HG02973 (cell line): Measurements from ENCODE around the gene TMEM212.
A peak's percentile ranks its signal among the peaks of the same experiment; 100 is the strongest.
"Not testable (repeated sequence)": the region's sequence is repeated elsewhere in the genome, so short reads cannot be mapped to it uniquely, and the experiment has no call there.

Source experiments
- ATAC-seq: cut with Tn5 transposase; IDR thresholded peaks from one replicate; pipeline ENCODE4 v1.9.1; 2021; ENCODE audit warnings: moderate library complexity; ENCODE audit not compliant: unreplicated experiment

Gene TMEM212

GRCh38 chr3:171812811-171813210 lies 30.3 kb upstream of the TMEM212 start:
- ATAC-seq = no peak

- ATAC-seq = no peak
Observed at GRCh38 chr3:171813278-171813896, 29.8 kb upstream of the TMEM212 start.

DNA sequence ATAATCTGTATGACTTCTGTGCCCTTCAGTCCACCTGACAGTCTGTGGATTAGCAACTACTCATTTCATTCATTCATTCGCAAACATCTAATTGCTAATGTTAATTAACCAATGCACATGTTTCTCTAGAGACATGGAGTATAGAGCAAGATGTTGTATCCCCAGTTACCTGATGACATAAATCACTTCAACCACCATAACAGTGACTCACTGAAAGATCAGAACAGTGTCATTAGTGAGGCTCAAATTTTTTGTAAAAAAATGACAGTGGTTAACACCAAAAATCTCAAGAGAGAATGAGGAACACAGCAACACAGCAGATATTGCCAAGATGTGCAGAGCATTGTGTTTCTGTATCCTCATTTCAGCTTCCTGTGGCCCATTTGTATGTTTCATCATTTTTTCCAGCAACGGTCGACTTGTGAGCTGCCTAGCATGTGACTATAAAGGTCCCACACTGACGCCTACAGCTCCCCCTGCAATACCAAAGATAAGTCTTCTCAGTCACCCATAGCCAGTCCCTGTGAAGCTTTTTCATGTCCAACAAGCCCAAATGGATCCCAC lies 29.2 kb upstream of the TMEM212 start:
- ATAC-seq = peak; percentile 46

DNA sequence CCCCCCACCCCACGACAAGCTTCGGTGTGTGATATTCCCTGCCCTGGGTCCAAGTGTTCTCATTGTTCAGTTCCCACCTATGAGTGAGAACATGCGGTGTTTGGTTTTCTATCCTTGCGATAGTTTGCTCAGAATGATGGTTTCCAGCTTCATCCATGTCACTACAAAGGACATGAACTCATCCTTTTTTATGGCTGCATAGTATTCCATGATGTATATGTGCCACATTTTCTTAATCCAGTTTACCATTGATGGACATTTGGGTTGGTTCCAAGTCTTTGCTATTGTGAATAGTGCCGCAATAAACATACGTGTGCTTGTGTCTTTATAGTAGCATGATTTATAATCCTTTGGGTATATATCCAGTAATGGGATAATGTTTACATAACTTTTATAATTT lies 28.5 kb upstream of the TMEM212 start:
- ATAC-seq = not testable (repeated sequence)

DNA sequence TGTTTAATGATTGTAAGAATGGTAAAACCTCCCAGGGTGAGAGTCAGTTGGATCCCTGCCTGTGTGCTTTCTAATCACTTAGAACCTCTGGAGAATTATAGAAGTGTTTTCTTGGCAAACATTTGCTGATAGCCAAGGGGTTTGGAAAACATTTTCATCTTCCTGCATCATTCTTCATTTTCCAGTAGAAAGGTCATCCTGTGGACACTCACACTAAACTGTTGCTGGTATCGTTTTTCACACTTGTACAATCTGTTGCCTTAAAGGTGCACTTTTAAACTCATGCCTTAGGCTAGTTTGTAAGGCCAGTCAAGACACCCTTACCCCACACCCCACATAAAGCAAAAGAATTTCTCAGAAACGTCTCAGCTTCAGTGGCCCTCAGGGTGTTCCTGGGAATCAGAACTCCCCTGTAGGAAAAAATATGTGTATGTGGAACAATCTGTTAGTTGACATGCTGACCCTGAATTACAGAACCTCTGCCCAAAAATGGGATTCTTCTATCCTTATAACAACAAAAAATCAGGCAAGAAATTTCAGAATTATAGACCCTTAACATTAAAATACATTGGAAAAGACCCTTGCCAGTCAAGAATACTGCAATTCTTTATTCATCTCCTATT lies 27.1 kb upstream of the TMEM212 start:
- no peak for ATAC-seq

GRCh38 chr3:171817074-171817800 lies 25.9 kb upstream of the TMEM212 start:
- no peak for ATAC-seq

DNA sequence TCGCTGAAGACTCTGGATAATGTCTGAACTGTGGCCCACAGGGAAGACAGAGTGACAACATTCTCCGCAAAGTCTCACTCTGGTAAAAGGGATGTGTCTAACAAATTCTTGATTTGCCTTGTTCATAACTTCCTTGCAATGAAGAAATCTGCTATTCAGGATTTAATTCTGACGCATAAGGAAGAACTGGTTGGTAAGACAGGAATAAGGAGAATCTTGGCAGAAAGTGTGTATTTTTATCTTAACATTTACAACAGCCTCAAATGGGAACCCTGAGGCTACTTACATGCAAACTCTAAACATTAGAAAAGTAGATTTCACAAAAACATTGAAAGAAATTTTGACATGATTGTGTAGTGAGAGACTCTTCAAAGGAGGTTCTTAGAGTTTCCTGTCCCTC lies 22.1 kb upstream of the TMEM212 start:
- no peak for ATAC-seq

- no peak for ATAC-seq
Observed at GRCh38 chr3:171821778-171822358, 21.3 kb upstream of the TMEM212 start.

DNA sequence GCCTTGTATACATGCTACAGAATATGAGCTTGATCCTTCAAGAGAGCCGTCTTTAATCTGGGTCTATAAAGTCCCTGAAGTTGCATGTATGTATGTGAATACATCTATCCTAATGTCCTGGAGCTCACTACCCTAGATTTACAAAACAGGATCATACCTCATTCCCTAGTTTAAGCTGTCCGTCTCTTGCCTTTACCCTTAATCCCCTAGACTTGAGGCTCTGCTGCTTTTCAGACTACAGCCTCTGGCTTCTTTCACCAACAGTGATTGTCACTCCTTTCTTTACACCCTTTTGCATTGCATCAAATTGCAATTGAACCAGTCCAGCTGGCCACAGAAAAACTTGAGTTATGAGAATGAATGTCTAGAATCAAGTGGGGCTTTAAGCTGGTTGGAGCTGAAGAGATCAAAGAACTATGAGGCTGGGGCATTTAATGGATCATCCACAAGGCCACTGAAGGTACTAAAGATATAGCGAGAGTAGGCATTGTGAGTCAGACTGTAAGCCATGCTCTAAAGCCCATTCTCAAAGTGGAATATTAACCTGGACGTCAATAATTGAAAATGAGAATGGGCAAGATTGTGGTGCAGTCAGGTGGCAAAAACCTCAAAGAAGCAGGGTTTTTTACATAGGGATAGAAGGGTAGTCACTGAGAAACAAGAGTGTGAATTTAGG lies 20.6 kb upstream of the TMEM212 start:
- no peak for ATAC-seq

DNA sequence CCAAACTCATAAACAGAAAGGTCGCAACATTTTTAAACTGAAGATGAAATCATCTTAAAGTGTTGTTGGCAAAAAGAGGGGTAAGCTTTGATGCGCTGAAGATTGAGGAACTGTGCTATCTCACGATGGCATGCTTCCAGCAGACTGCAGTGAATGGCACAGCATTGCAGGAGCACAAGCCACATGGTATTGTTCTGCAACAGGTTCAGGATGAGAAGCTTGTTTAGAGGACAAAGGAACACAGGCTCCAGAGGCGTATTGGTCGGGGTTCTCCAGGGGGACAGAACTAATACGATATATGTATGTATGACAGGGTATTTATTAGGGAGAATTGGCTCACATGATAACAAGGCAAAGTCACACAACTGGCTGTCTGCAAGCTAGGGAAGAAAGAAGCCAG lies 19.0 kb upstream of the TMEM212 start:
- no peak for ATAC-seq

DNA sequence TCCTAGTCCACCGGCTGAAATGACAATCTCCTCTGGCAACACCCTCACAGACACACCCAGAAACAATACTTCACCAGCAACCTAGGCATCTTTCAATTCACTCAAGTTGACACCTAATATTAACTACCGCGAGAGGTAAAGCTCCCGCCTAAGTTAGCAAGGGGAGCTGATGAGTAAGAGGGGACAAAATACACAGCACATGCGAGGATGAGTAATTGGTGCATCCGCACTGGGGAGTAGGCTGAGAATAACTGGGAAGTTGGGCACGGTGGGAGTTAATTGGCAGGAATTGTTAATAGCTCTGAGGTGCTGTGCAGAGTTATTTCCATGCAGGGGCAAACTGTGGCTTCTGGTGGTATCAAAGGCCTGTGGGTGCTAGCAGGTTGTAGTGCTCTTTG lies 18.3 kb upstream of the TMEM212 start:
- no peak for ATAC-seq

GRCh38 chr3:171825222-171825828 lies 17.8 kb upstream of the TMEM212 start:
- ATAC-seq = no peak

DNA sequence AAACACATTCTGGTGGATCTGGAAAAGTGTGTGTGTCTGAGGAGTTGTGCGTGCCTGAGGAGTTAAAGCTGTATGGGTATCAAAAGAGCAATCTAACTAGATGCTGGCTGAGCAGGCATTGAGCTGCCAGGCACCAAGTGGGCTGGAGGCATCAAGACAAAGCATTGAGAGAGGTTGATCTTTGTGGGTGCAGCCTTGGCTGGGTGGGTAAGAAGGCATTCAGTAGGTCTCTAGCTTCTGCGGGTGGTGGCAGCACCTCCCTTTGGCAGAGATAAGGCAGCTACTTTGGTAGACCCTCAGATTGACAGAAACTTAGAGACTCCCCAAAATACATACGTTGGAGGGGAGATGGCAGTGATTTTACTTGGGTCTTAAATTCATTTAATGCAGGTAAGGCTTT lies 15.8 kb upstream of the TMEM212 start:
- no peak for ATAC-seq

GRCh38 chr3:171827836-171828458 lies 15.2 kb upstream of the TMEM212 start:
- no peak for ATAC-seq

DNA sequence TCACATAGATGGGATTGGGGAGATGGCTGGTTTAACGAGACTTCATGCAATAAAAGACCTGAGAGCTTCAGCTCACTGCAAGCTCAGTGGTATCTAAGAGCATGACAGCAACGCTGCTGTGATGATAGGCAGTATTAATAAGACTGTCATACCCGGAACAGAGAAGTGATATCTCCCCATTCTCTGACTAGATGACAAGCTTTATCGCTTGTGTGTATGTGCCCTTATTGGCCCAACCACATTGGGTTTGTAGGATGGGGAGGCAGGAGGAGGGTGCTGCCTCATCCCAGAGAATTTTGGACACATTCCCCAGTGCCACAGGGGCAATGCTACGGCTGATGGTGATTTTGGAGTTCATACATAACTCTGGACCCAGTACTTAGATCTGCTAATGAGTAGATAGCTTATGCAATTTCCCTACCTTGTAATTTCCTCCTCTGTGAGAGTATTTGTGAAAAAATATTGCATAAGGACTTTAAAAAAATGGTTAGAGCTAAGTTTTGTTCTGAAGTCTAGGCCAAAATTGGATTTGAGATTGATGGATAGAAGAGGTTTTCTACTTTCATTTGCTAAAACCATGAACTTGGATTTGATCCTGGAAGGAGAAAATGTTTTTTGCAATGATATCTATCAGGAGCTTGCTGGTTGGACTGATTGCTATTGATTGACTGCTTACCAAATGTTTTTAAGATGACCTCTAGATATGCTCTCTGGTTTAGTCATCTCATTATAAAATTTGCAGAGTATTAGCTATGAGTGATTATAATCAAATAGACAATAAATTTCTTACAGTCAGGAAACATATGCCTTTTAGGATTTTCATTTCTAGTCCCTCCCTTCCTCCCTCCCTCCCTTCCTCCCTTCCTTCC lies 14.0 kb upstream of the TMEM212 start:
- ATAC-seq = no peak

- no peak for ATAC-seq
Observed at GRCh38 chr3:171829841-171830517, 13.2 kb upstream of the TMEM212 start.

- no peak for ATAC-seq
Observed at GRCh38 chr3:171830518-171830875, 12.7 kb upstream of the TMEM212 start.

DNA sequence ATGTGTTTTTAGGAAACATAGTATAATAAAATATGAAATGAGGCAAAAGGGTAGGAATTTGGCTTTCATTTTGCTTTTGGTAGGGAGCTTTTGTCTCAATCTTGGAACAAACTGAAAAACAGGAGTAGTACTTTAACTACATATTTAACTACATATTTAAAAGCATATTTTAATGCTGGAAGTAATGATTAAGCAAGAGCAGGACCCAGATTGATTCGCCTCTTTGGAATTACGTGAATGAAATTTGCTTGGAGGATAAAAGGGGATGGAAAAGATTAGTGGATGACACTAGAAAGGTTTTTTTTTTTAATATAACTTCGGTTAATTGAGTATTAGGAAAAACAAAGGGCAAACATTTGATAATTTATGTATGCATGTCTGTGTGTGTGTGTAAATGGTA lies 11.2 kb upstream of the TMEM212 start:
- no peak for ATAC-seq

GRCh38 chr3:171832989-171833388 lies 10.2 kb upstream of the TMEM212 start:
- ATAC-seq = no peak
